HepG2 (cell line): ENCODE measurements around the gene ZNF740. TPM values are rescaled to one million over a fixed set of nuclear protein-coding genes. Genes with fewer than 3 reads are reported as not detected.

Source experiments
- ATAC-seq: fragments of 200-7000 bp; cut with Tn5 transposase; 3 replicates; pipeline ENCODE4 v1.9.1; 2020; ENCODE audit warnings: mild to moderate bottlenecking, moderate library complexity
- BruUV-seq: library from RNA; stranded (reverse); fragments of 400-500 nt; replicated peaks from 2 replicates; lab custom pipeline; 2021; lab: Mats Ljungman, UMichigan
- CTCF ChIA-PET: fragments of 300-600 bp; formaldehyde crosslinking; extraction: SDS; loops from one replicate; lab custom pipeline; 2021; ENCODE audit warnings: low total read pairs, inconsistent platforms, low intra/inter-chr PET ratio; lab: Yijun Ruan, JAX
- POLR2A ChIA-PET: fragments of 350-600 bp; sonication (Branson Sonifier 250); formaldehyde crosslinking; loops from one replicate; lab custom pipeline; 2020; ENCODE audit warnings: antibody characterized with exemption, inconsistent platforms; lab: Yijun Ruan, JAX
- DNase-seq: peaks from one replicate; pipeline ENCODE4 v3.0.0-alpha.2; 2015; ENCODE audit warnings: low spot score
- FAIRE-seq: peaks from 3 replicates; lab custom pipeline; 2011; peaks lifted over from hg19 to GRCh38; lab: Jason Lieb, UNC
- H2AFZ ChIP-seq: one replicate; pipeline ENCODE4 v1.6.1; 2011; ENCODE audit warnings: low read length, inconsistent platforms
- H3K27ac ChIP-seq: fragments of 300-600 bp; 3 replicates; pipeline ENCODE4 v1.8.0; 2011; ENCODE audit warnings: mixed run types, mild to moderate bottlenecking, mixed read lengths, low read length, inconsistent platforms; ENCODE audit not compliant: insufficient read depth; ENCODE audit errors: extremely low read length
- H3K27me3 ChIP-seq, 2 experiments: fragments of 200-600 bp in 1 of 2; 2 replicates in 1 of 2; 3 replicates in 1 of 2; pipeline versions ENCODE4 v1.6.0 to v1.8.0; 2011; ENCODE audit warnings: low read length in 2 of 2, mild to moderate bottlenecking in 2 of 2, moderate library complexity in 2 of 2, inconsistent platforms in 1 of 2; ENCODE audit not compliant: insufficient read depth in 2 of 2, control insufficient read depth in 1 of 2
- H3K36me3 ChIP-seq, 2 experiments: fragments of 200-600 bp in 1 of 2; replicated peaks in 1 of 2; 2 replicates in 1 of 2; 3 replicates in 1 of 2; pipeline versions ENCODE4 v1.5.1 to v1.8.0; 2011; ENCODE audit warnings: low read length in 2 of 2, inconsistent platforms in 1 of 2; ENCODE audit not compliant: insufficient read depth in 2 of 2, control insufficient read depth in 1 of 2
- H3K4me1 ChIP-seq: 2 replicates; pipeline ENCODE4 v1.5.1; 2012; ENCODE audit warnings: low read length, inconsistent platforms; ENCODE audit not compliant: insufficient read depth
- H3K4me2 ChIP-seq: 2 replicates; pipeline ENCODE4 v1.6.0; 2011; ENCODE audit warnings: low read depth, low read length, inconsistent platforms
- H3K4me3 ChIP-seq, 3 experiments: fragments of 200-600 bp in 1 of 3; sonication (generic), shearing (Covaris generic) in 1 of 3; replicated peaks in 1 of 3; 2 replicates each; pipeline ENCODE4 v1.5.1; 2011 to 2016; ENCODE audit warnings: low read length in 3 of 3, inconsistent platforms in 2 of 3, low read depth in 2 of 3, mild to moderate bottlenecking in 2 of 3, control low read depth in 1 of 3, mixed read lengths in 1 of 3; ENCODE audit not compliant: insufficient read depth in 1 of 3
- H3K79me2 ChIP-seq: one replicate; pipeline ENCODE4 v1.6.1; 2011; ENCODE audit warnings: low read length, inconsistent platforms; ENCODE audit not compliant: insufficient read depth
- H3K9ac ChIP-seq: 2 replicates; pipeline ENCODE4 v1.6.0; 2011; ENCODE audit warnings: mild to moderate bottlenecking, low read depth, low read length, inconsistent platforms; ENCODE audit not compliant: insufficient read depth
- H3K9me3 ChIP-seq: 2 replicates; pipeline ENCODE4 v1.5.1; 2012; ENCODE audit warnings: mild to moderate bottlenecking, low read length
- H4K20me1 ChIP-seq: 2 replicates; pipeline ENCODE4 v1.6.0; 2011; ENCODE audit warnings: inconsistent platforms, mild to moderate bottlenecking, low read length, moderate library complexity; ENCODE audit not compliant: insufficient read depth
- GABPB1 ChIP-seq: IDR thresholded peaks from 2 replicates; pipeline ENCODE4 v1.6.1; 2016; ENCODE audit warnings: mild to moderate bottlenecking, missing genetic modification reagents, moderate library complexity, missing compliant biosample characterization
- HNRNPK ChIP-seq: fragments of 200-400 bp; formaldehyde crosslinking; IDR thresholded peaks from 2 replicates; pipeline ENCODE4 v1.6.1; 2018; ENCODE audit warnings: low read length, low read depth, moderate library complexity, mild to moderate bottlenecking; ENCODE audit not compliant: poor library complexity, severe bottlenecking
- HOXA3 ChIP-seq: sonication (generic); formaldehyde crosslinking; IDR thresholded peaks from 2 replicates; pipeline ENCODE4 v1.5.0; 2020; ENCODE audit warnings: missing genetic modification reagents
- PATZ1 ChIP-seq: sonication (generic); formaldehyde crosslinking; IDR thresholded peaks from 2 replicates; pipeline ENCODE4 v1.4.0; 2020; ENCODE audit warnings: missing genetic modification reagents
- REPIN1 ChIP-seq: sonication (generic); formaldehyde crosslinking; IDR thresholded peaks from 2 replicates; pipeline ENCODE4 v1.8.0; 2022; ENCODE audit warnings: missing genetic modification reagents, low read depth, mild to moderate bottlenecking, borderline replicate concordance
- SAP130 ChIP-seq: IDR thresholded peaks from 2 replicates; pipeline ENCODE4 v1.6.1; 2016; ENCODE audit warnings: low read depth
- ZGPAT ChIP-seq: IDR thresholded peaks from 2 replicates; pipeline ENCODE4 v1.6.1; 2016; ENCODE audit warnings: mild to moderate bottlenecking
- ZNF263 ChIP-seq: sonication (generic); formaldehyde crosslinking; IDR thresholded peaks from 2 replicates; pipeline ENCODE4 v1.4.0; 2020; ENCODE audit warnings: missing genetic modification reagents
- ZNF281 ChIP-seq: sonication (generic); formaldehyde crosslinking; IDR thresholded peaks from 2 replicates; pipeline ENCODE4 v1.4.0; 2020; ENCODE audit warnings: missing genetic modification reagents, borderline replicate concordance
- WGBS: methylation state at CpG from one replicate; pipeline ENCODE4 v1.1.6; 2017; ENCODE audit warnings: low lambda C conversion rate; 5-methylcytosine and 5-hydroxymethylcytosine counted together
- in situ Hi-C: cut with HindIII; loops from 2 replicates; pipeline ENCODE4 v1.10.0; 2017; ENCODE audit warnings: low pct_unique_long_range_greater_than_20kb; ENCODE audit not compliant: extremely low pct_ligation_motif_present
- intact Hi-C: fragments of 100-400 bp; cut with micrococcal nuclease; formaldehyde crosslinking; loops from one replicate; pipeline ENCODE4 v1.10.0; 2022; ENCODE audit not compliant: unreplicated experiment
- polyA plus RNA-seq, 8 experiments: library from polyadenylated mRNA; depleted of rRNA in 3 of 8; stranded (reverse) in 7 of 8; unstranded in 1 of 8; fragments of >200 nt; fragmentation: Illumina TruSeq in 4 of 8; extraction: Trizol in 4 of 8; gene quantifications; 2 replicates each; pipeline versions ENCODE4 v1.2.1 to v1.2.3, GENCODE V29; 2011 to 2016; ENCODE audit warnings: low read depth in 4 of 8, missing spikeins in 1 of 8, mixed read lengths in 1 of 8; ENCODE audit not compliant: insufficient read depth in 1 of 8
- total RNA-seq, 5 experiments: library from RNA; depleted of rRNA; stranded (reverse); fragments of >200 nt; fragmentation: Illumina TruSeq; extraction: Trizol; gene quantifications; 2 replicates each; pipeline ENCODE4 v1.2.3, GENCODE V29; 2016; ENCODE audit warnings: low read depth in 1 of 5

Gene ZNF740
- total and polyA plus RNA-seq, 2 of the 13 experiments (the other 11 are each of a cell fraction or from before 2014, with no cell fraction given): 16.9 to 19.0 TPM

GRCh38 chr12:53223389-53224060 is 43.0 kb downstream of the ZNF740 start (continued):
- TF ChIP-seq HNRNPK: peak; percentile 27
- TF ChIP-seq GABPB1 (CRISPR knock-in tag): peak; percentile 36; the same call in 1 of the 2 replicates

- Histone ChIP-seq H3K9ac (no peak overlapping the region), H3K27me3 (peaks cover 0 to 29% of the 10 kb centered on the region in 2 experiments; a peak in 4 of 5 replicates), H3K27ac (no peak overlapping the region), H3K4me3 (peak overlapping the region in 1 of 3 experiments; percentile 89; a peak in 1 of 6 replicates), H3K4me1 (peaks cover 40% of the 10 kb centered on the region), H4K20me1 (no peaks in the 10 kb centered on the region), H3K9me3 (no peaks in the 10 kb centered on the region), H3K4me2 (peak overlapping the region; percentile 100)
- FAIRE-seq: no peak
- BruUV-seq: no TSS peak
- CTCF ChIA-PET: no interaction called here
- TF ChIP-seq ZGPAT (CRISPR knock-in tag) (no peak), REPIN1 (no peak), ZNF281 (CRISPR knock-in tag) (0 out of 2 replicates have a peak, but pooled peaks have one; percentile 21), SAP130 (CRISPR knock-in tag) (0 out of 2 replicates have a peak, but pooled peaks have one; percentile 15), HOXA3 (CRISPR knock-in tag) (no peak), PATZ1 (CRISPR knock-in tag) (peak; percentile 57), ZNF263 (CRISPR knock-in tag) (0 out of 2 replicates have a peak, but pooled peaks have one; percentile 15)
- TF ChIP-seq, all 625 proteins: peak for 4
- POLR2A ChIA-PET: interaction anchor here (0.6 kb wide), 1 partner anchor 20 kb away, joined by 3 read pairs; no protein-coding TSS in a partner anchor
- WGBS: 31% methylated on average over 11 of the region's 11 CpGs
- intact Hi-C loops: loop anchor here (5.0 kb wide), 1 partner anchor 73 kb away; the partner anchor contains the start of genes MYG1 and PFDN5
- peak; percentile 40 for DNase-seq
- in situ Hi-C loops: no loop called here
- no peak overlapping the region for H2AFZ ChIP-seq
- no peaks in the 10 kb centered on the region for H3K79me2 ChIP-seq
- H3K36me3 ChIP-seq: no peaks in the 10 kb centered on the region
- ATAC-seq: peak; percentile 2; the same call in 1 of the 3 replicates
Measured at GRCh38 chr12:53224061-53224896, 43.8 kb downstream of the ZNF740 start.
